Measurements from ENCODE around the gene CTU2. TPM values are rescaled to one million over a fixed set of nuclear protein-coding genes. Genes with fewer than 3 reads are reported as not detected.

Gene CTU2
- total and polyA plus RNA-seq, 10 of the 15 experiments (the other 5 are each of a cell fraction or from before 2014, with no cell fraction given) = 0.32 to 44.5 (median 18.2) TPM

GRCh38 chr16:88752386-88753002 lies 46.2 kb downstream of the CTU2 start (continued):
- TF ChIP-seq, protein P1, sequence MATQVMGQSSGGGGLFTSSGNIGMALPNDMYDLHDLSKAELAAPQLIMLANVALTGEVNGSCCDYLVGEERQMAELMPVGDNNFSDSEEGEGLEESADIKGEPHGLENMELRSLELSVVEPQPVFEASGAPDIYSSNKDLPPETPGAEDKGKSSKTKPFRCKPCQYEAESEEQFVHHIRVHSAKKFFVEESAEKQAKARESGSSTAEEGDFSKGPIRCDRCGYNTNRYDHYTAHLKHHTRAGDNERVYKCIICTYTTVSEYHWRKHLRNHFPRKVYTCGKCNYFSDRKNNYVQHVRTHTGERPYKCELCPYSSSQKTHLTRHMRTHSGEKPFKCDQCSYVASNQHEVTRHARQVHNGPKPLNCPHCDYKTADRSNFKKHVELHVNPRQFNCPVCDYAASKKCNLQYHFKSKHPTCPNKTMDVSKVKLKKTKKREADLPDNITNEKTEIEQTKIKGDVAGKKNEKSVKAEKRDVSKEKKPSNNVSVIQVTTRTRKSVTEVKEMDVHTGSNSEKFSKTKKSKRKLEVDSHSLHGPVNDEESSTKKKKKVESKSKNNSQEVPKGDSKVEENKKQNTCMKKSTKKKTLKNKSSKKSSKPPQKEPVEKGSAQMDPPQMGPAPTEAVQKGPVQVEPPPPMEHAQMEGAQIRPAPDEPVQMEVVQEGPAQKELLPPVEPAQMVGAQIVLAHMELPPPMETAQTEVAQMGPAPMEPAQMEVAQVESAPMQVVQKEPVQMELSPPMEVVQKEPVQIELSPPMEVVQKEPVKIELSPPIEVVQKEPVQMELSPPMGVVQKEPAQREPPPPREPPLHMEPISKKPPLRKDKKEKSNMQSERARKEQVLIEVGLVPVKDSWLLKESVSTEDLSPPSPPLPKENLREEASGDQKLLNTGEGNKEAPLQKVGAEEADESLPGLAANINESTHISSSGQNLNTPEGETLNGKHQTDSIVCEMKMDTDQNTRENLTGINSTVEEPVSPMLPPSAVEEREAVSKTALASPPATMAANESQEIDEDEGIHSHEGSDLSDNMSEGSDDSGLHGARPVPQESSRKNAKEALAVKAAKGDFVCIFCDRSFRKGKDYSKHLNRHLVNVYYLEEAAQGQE (IDR thresholded peaks at IDR 0.05; ENCODE audit: low read depth, low read length) = no peak
- TF ChIP-seq SIX5 (IDR thresholded peaks at IDR 0.05; ENCODE audit: low read depth, low read length, severe bottlenecking) (no peak), PAX8 (IDR thresholded peaks at IDR 0.05) (no peak), POLR2AphosphoS2 (IDR thresholded peaks at IDR 0.05; ENCODE audit: low read depth, low read length) (no peak), ZZZ3 (IDR thresholded peaks at IDR 0.05; ENCODE audit: control insufficient read depth, insufficient read length, low read depth) (no peak), RFX5 (IDR thresholded peaks at IDR 0.05; ENCODE audit: low read depth, low read length) (no peak), CTCF (IDR thresholded peaks at IDR 0.05 in 2 of 3, conservative IDR thresholded peaks at IDR 0.05 in 1 of 3; ENCODE audit: control insufficient read depth in 2 of 3, extremely low read depth in 1 of 3, insufficient read depth in 1 of 3, low read depth in 3 of 3, low read length in 3 of 3) (no peak), PML (IDR thresholded peaks at IDR 0.05; ENCODE audit: low read length) (no peak)

All from GM12878 (cell line).